Neuronal stem cell (in vitro differentiated cells): Measurements from ENCODE around the gene OR9Q1.

Source experiments
- DNase-seq: peaks from one replicate; pipeline ENCODE4 v3.0.0-alpha.2; 2013; ENCODE audit warnings: low spot score
- H2AFZ ChIP-seq: one replicate; pipeline ENCODE4 v1.6.1; 2013; ENCODE audit warnings: mild to moderate bottlenecking, low read length, inconsistent platforms
- H2AK5ac ChIP-seq: 2 replicates; pipeline ENCODE4 v1.6.1; 2013; ENCODE audit warnings: low read depth, mild to moderate bottlenecking, inconsistent platforms, low read length, moderate library complexity, mixed read lengths
- H2BK120ac ChIP-seq: 2 replicates; pipeline ENCODE4 v1.6.1; 2013; ENCODE audit warnings: low read depth, mild to moderate bottlenecking, inconsistent platforms, low read length, moderate library complexity, mixed read lengths
- H2BK12ac ChIP-seq: one replicate; pipeline ENCODE4 v1.6.1; 2013; ENCODE audit warnings: low read length, inconsistent platforms
- H2BK15ac ChIP-seq: 2 replicates; pipeline ENCODE4 v1.6.1; 2013; ENCODE audit warnings: mild to moderate bottlenecking, low read length, inconsistent platforms, mixed read lengths
- H2BK5ac ChIP-seq: one replicate; pipeline ENCODE4 v1.6.1; 2013; ENCODE audit warnings: inconsistent platforms, mild to moderate bottlenecking, low read length, moderate library complexity
- H3K14ac ChIP-seq: one replicate; pipeline ENCODE4 v1.6.1; 2013; ENCODE audit warnings: low read length, inconsistent platforms
- H3K18ac ChIP-seq: 2 replicates; pipeline ENCODE4 v1.6.1; 2013; ENCODE audit warnings: low read length, inconsistent platforms
- H3K23ac ChIP-seq: 2 replicates; pipeline ENCODE4 v1.6.1; 2013; ENCODE audit warnings: low read depth, mild to moderate bottlenecking, mixed read lengths, low read length, inconsistent platforms; ENCODE audit not compliant: poor library complexity
- H3K27ac ChIP-seq: replicated peaks from 3 replicates; pipeline ENCODE4 v1.5.1; 2013; ENCODE audit warnings: low read length, inconsistent platforms
- H3K27me3 ChIP-seq, 3 experiments: 2 replicates each; pipeline ENCODE4 v1.6.1; 2013; ENCODE audit warnings: low read length in 3 of 3, mild to moderate bottlenecking in 2 of 3, inconsistent platforms in 1 of 3, low read depth in 1 of 3, mixed read lengths in 1 of 3, moderate library complexity in 1 of 3; ENCODE audit not compliant: control insufficient read depth in 3 of 3, insufficient read depth in 3 of 3
- H3K36me3 ChIP-seq, 2 donors: replicated peaks in 1 of 2; 2 replicates each; pipeline ENCODE4 v1.6.1; 2013; ENCODE audit warnings: low read length in 2 of 2; ENCODE audit not compliant: control insufficient read depth in 2 of 2, insufficient read depth in 2 of 2
- H3K4ac ChIP-seq: 2 replicates; pipeline ENCODE4 v1.6.1; 2013; ENCODE audit warnings: inconsistent platforms, mild to moderate bottlenecking, low read length, moderate library complexity
- H3K4me1 ChIP-seq, 2 donors: 1 replicate in 1 of 2; 2 replicates in 1 of 2; pipeline ENCODE4 v1.6.1; 2013; ENCODE audit warnings: low read length in 2 of 2, low read depth in 1 of 2; ENCODE audit not compliant: control insufficient read depth in 2 of 2, insufficient read depth in 1 of 2
- H3K4me2 ChIP-seq: one replicate; pipeline ENCODE4 v1.6.1; 2013; ENCODE audit warnings: mild to moderate bottlenecking, low read length, inconsistent platforms; ENCODE audit not compliant: insufficient read depth, poor library complexity, severe bottlenecking
- H3K4me3 ChIP-seq, 2 donors: 2 replicates each; pipeline ENCODE4 v1.5.1; 2013; ENCODE audit warnings: low read length in 2 of 2, mild to moderate bottlenecking in 2 of 2, inconsistent platforms in 1 of 2, moderate library complexity in 1 of 2
- H3K79me1 ChIP-seq: one replicate; pipeline ENCODE4 v1.6.1; 2013; ENCODE audit warnings: low read depth, mild to moderate bottlenecking, inconsistent platforms, low read length, moderate library complexity
- H3K9ac ChIP-seq: one replicate; pipeline ENCODE4 v1.6.1; 2013; ENCODE audit warnings: mild to moderate bottlenecking, low read depth, low read length, inconsistent platforms; ENCODE audit not compliant: poor library complexity
- H3K9me3 ChIP-seq, 2 donors: replicated peaks in 1 of 2; 2 replicates each; pipeline versions ENCODE3 to v1.6.1; 2013; ENCODE audit warnings: low read length in 2 of 2, mild to moderate bottlenecking in 2 of 2, inconsistent platforms in 1 of 2, low read depth in 1 of 2, mixed read lengths in 1 of 2, moderate library complexity in 1 of 2; ENCODE audit not compliant: control insufficient read depth in 2 of 2, insufficient read depth in 1 of 2
- H4K8ac ChIP-seq: one replicate; pipeline ENCODE4 v1.6.1; 2013; ENCODE audit warnings: low read depth, mild to moderate bottlenecking, inconsistent platforms, low read length, moderate library complexity
- H4K91ac ChIP-seq: one replicate; pipeline ENCODE4 v1.6.1; 2013; ENCODE audit warnings: low read length, low read depth, mild to moderate bottlenecking, inconsistent platforms; ENCODE audit not compliant: poor library complexity
- WGBS, 2 donors: extraction: QIAGEN DNeasy Blood & Tissue Kit; methylation state at CpG; one replicate each; pipeline ENCODE4 v1.1.7; 2013; ENCODE audit warnings: missing lambda C conversion rate in 2 of 2, mixed read lengths in 1 of 2; ENCODE audit not compliant: insufficient read length in 2 of 2, insufficient replicate concordance in 1 of 2; ENCODE audit errors: extremely low coverage in 2 of 2; 5-methylcytosine and 5-hydroxymethylcytosine counted together

Gene OR9Q1

DNA sequence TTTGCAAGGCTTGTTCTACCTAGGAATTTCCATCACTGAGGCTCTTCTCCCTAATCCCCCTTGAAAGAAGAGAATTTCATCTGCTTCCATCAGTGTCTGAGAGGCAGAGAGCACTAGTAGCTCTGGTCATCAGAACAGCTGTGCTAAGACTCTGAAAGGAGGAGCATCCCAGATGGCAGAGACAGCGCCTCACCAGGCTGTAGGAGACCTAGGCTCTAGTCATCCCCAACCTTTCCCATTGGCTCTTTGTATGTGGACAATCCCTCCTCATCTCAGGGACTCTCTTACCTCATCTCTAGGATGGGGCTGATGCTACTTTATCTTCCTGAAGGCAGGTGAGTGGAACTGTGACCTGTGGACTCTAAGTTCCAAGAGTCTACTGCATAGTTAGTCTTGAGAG, 110.5 kb downstream of the OR9Q1 start:
- Histone ChIP-seq H3K27me3 (no peaks in the 10 kb centered on the region), H3K14ac (no peak overlapping the region), H2BK15ac (no peak overlapping the region), H3K4ac (no peak overlapping the region), H3K4me2 (no peak overlapping the region), H2BK5ac (no peak overlapping the region), H3K9me3 (no peaks in the 10 kb centered on the region), H2BK12ac (no peak overlapping the region), H3K4me1 (no peaks in the 10 kb centered on the region), H3K18ac (no peak overlapping the region), H2BK120ac (no peak overlapping the region), H2AK5ac (no peak overlapping the region), H4K8ac (no peak overlapping the region), H3K36me3 (no peaks in the 10 kb centered on the region), H3K27ac (no peak overlapping the region), H3K79me1 (no peaks in the 10 kb centered on the region), H3K9ac (no peak overlapping the region), H4K91ac (no peak overlapping the region), H3K4me3 (no peak overlapping the region), H3K23ac (no peak overlapping the region), H2AFZ (no peak overlapping the region)
- no peak for DNase-seq
- WGBS, 2 donors = no CpG with 5 or more reads among the region's 1 CpG

GRCh38 chr11:58135171-58135570, 111.5 kb downstream of the OR9Q1 start:
- DNase-seq = no peak
- H3K27me3 ChIP-seq = no peaks in the 10 kb centered on the region
- no peak overlapping the region for H2AK5ac ChIP-seq
- H3K23ac ChIP-seq = no peak overlapping the region
- H3K4me3 ChIP-seq = no peak overlapping the region
- H3K9ac ChIP-seq = no peak overlapping the region
- H2BK5ac ChIP-seq = no peak overlapping the region
- H3K18ac ChIP-seq = no peak overlapping the region
- H3K4me1 ChIP-seq = no peaks in the 10 kb centered on the region
- no peak overlapping the region for H3K4ac ChIP-seq
- no peaks in the 10 kb centered on the region for H3K36me3 ChIP-seq
- WGBS, 2 donors = no CpG with 5 or more reads among the region's 1 CpG
- H3K27ac ChIP-seq = no peak overlapping the region
- no peak overlapping the region for H2AFZ ChIP-seq
- H2BK120ac ChIP-seq = no peak overlapping the region
- no peaks in the 10 kb centered on the region for H3K9me3 ChIP-seq
- no peak overlapping the region for H3K4me2 ChIP-seq
- H3K14ac ChIP-seq = no peak overlapping the region
- H3K79me1 ChIP-seq = no peaks in the 10 kb centered on the region
- no peak overlapping the region for H4K91ac ChIP-seq
- no peak overlapping the region for H2BK12ac ChIP-seq
- no peak overlapping the region for H2BK15ac ChIP-seq
- H4K8ac ChIP-seq = no peak overlapping the region

- DNase-seq = no peak
- no peaks in the 10 kb centered on the region for H3K9me3 ChIP-seq
- H4K91ac ChIP-seq = no peak overlapping the region
- no peak overlapping the region for H2BK12ac ChIP-seq
- H3K79me1 ChIP-seq = no peaks in the 10 kb centered on the region
- no peak overlapping the region for H3K4me2 ChIP-seq
- no peak overlapping the region for H2BK120ac ChIP-seq
- H3K4ac ChIP-seq = no peak overlapping the region
- H3K4me1 ChIP-seq = no peaks in the 10 kb centered on the region
- H3K27ac ChIP-seq = no peak overlapping the region
- H2BK5ac ChIP-seq = no peak overlapping the region
- no peak overlapping the region for H2BK15ac ChIP-seq
- no peak overlapping the region for H3K18ac ChIP-seq
- H3K4me3 ChIP-seq = no peak overlapping the region
- H2AK5ac ChIP-seq = no peak overlapping the region
- no peak overlapping the region for H2AFZ ChIP-seq
- no peaks in the 10 kb centered on the region for H3K36me3 ChIP-seq
- no CpG with 5 or more reads among the region's 1 CpG for WGBS, 2 donors
- no peak overlapping the region for H3K23ac ChIP-seq
- H3K27me3 ChIP-seq = no peaks in the 10 kb centered on the region
- H3K14ac ChIP-seq = no peak overlapping the region
- no peak overlapping the region for H3K9ac ChIP-seq
- no peak overlapping the region for H4K8ac ChIP-seq
Observed at GRCh38 chr11:58142761-58143160, 119.1 kb downstream of the OR9Q1 start.

DNA sequence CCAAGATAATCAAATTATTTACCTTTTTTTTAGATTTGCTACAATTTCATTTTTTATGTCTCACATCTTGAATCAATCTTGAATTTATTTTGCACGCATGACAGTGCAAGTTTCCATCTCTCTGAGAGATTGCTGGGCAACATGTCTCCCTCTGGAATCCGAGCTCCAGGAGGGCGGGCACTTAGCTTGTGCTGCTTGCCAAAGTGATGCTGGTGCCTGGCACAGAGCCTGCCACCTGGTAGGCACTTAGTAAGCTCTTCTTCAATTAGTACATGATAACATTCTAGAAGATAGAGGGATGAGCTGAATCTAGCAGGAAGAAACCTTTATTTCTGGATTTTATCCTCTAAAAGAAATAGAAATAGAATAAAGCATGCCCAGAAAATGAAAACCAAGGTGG, 129.1 kb downstream of the OR9Q1 start:
- Histone ChIP-seq H3K14ac (no peak overlapping the region), H3K4me1 (no peaks in the 10 kb centered on the region), H3K4me2 (no peak overlapping the region), H2AK5ac (no peak overlapping the region), H3K18ac (no peak overlapping the region), H2BK120ac (no peak overlapping the region), H4K91ac (no peak overlapping the region), H3K4me3 (no peak overlapping the region), H3K9ac (no peak overlapping the region), H4K8ac (no peak overlapping the region), H2BK15ac (no peak overlapping the region), H2AFZ (no peak overlapping the region), H3K27ac (no peak overlapping the region), H3K79me1 (no peaks in the 10 kb centered on the region), H3K27me3 (no peaks in the 10 kb centered on the region), H3K4ac (no peak overlapping the region), H2BK5ac (no peak overlapping the region), H3K36me3 (no peaks in the 10 kb centered on the region), H3K23ac (no peak overlapping the region), H2BK12ac (no peak overlapping the region), H3K9me3 (no peaks in the 10 kb centered on the region)
- no peak for DNase-seq
- no CpG with 5 or more reads among the region's 3 CpGs for WGBS, 2 donors
